ENCODE data around the gene CFAP57. TPM values are rescaled to one million over a fixed set of nuclear protein-coding genes. Genes with fewer than 3 reads are reported as not detected.
A peak's percentile ranks its signal among the peaks of the same experiment; 100 is the strongest.

Gene CFAP57
- total and polyA plus RNA-seq, 5 experiments from 2014 or later: 0.04 TPM; not detected in 4

- POLR2A ChIA-PET: no interaction called here
- DNase-seq (no peak), ATAC-seq (no peak)
- Mint-ChIP-seq H3K4me1 (peaks cover 3 to 13% (median 5%) of the 10 kb centered on the region in 4 donors), H3K36me3 (peaks cover 0 to 18% (median 3%) of the 10 kb centered on the region in 3 donors), H3K4me3 (no peak overlapping the region), H3K27ac (peak overlapping the region in 1 of 10 donors; percentile 45), H3K9me3 (peaks cover 0 to 16% (median 6%) of the 10 kb centered on the region in 9 donors), H3K27me3 (peaks cover 46 to 74% (median 60%) of the 10 kb centered on the region in 5 donors)
Observed at GRCh38 chr1:43144237-43144636, 27.9 kb upstream of the CFAP57 start.

GRCh38 chr1:43147625-43148327, 24.4 kb upstream of the CFAP57 start:
- Mint-ChIP-seq H3K9me3 (no peaks in the 10 kb centered on the region), H3K4me3 (peak overlapping the region in 8 of 10 donors; percentile 3 to 45 (median 38)), H3K36me3 (peaks cover 0 to 14% (median 0%) of the 10 kb centered on the region in 3 donors), H3K27me3 (peaks cover 51 to 78% (median 65%) of the 10 kb centered on the region in 5 donors), H3K4me1 (peaks cover 3 to 13% (median 6%) of the 10 kb centered on the region in 4 donors), H3K27ac (no peak overlapping the region)
- DNase-seq: peak in 7 of 10 donors; percentile 4 to 47 (median 15)
- POLR2A ChIA-PET: no interaction called here
- ATAC-seq: peak; percentile 52 to 59

DNA sequence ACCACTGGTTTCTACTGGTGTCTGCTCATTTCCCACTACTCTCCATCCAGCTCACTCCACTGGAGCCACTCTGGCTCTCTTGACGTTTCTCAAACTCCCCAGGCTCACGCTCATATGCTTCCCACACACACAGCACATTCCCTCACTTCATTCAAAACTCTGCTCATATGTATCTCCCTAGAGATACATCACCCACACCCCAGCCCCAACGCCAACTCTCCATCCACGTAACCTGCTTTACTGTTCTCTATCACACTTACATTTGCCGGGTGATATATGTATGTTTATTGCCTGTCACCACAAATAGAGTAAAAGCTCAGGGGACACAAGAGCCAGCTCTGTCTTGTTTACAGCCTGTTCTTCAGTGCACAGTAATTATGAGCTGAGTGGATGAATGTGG, 22.2 kb upstream of the CFAP57 start:
- DNase-seq (no peak), ATAC-seq (no peak)
- H3K27me3 Mint-ChIP-seq: peaks cover 36 to 57% (median 47%) of the 10 kb centered on the region in 5 donors
- H3K27ac Mint-ChIP-seq: no peak overlapping the region
- POLR2A ChIA-PET: no interaction called here
- H3K4me3 Mint-ChIP-seq: no peak overlapping the region
- peaks cover 3 to 13% (median 6%) of the 10 kb centered on the region in 4 donors for H3K4me1 Mint-ChIP-seq
- no peaks in the 10 kb centered on the region for H3K9me3 Mint-ChIP-seq
- H3K36me3 Mint-ChIP-seq: peaks cover 0 to 14% (median 0%) of the 10 kb centered on the region in 3 donors

DNA sequence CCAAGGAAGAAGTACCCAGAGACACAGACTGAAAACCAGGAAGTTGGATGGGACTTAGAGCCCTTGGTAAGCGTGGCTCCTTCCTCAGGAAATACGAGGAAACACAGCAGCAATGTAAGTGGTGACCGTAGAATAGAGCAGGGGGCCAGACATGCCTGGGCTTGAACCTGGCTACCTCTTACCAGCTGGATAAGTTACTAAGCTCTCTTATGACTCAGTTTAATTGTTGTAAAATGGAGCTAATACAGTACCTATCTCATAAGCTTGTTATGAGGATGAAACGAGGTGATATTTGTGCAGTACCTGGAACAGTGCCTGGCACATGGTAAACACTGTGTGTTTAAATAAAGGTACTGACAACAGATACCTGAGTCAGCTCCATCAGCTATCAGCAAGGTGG, 19.3 kb upstream of the CFAP57 start:
- no peak for ATAC-seq
- H3K4me3 Mint-ChIP-seq: no peak overlapping the region
- H3K27me3 Mint-ChIP-seq: peaks cover 20 to 46% (median 31%) of the 10 kb centered on the region in 5 donors
- peaks cover 0 to 6% (median 0%) of the 10 kb centered on the region in 3 donors for H3K36me3 Mint-ChIP-seq
- POLR2A ChIA-PET: no interaction called here
- H3K4me1 Mint-ChIP-seq: peaks cover 3 to 7% (median 6%) of the 10 kb centered on the region in 4 donors
- no peak for DNase-seq
- no peak overlapping the region for H3K27ac Mint-ChIP-seq
- H3K9me3 Mint-ChIP-seq: no peaks in the 10 kb centered on the region

DNA sequence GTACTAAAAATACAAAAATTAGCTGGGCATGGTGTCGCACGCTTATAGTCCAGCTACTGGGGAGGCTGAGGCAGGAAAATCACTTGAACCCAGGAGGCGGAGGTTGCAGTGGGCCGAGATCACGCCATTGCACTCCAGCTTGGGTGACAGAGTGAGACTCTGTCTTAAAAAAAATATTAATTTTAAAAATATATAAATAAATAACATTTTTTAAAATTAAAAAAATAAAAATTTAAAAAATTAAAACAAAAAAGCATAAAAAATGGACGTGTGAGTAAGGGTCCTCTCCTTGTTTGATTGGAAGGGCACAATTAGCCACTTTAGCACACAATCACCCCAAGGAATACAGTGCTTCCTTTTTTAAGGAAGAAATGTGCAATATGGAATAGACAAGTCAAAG, 18.7 kb upstream of the CFAP57 start:
- no peak for DNase-seq
- H3K36me3 Mint-ChIP-seq: peaks cover 0 to 5% (median 0%) of the 10 kb centered on the region in 3 donors
- no peak overlapping the region for H3K4me3 Mint-ChIP-seq
- peaks cover 2 to 5% (median 4%) of the 10 kb centered on the region in 4 donors for H3K4me1 Mint-ChIP-seq
- H3K27ac Mint-ChIP-seq: no peak overlapping the region
- POLR2A ChIA-PET: no interaction called here
- H3K27me3 Mint-ChIP-seq: peaks cover 18 to 43% (median 28%) of the 10 kb centered on the region in 5 donors
- ATAC-seq: no peak
- no peaks in the 10 kb centered on the region for H3K9me3 Mint-ChIP-seq

- Mint-ChIP-seq H3K36me3 (no peaks in the 10 kb centered on the region), H3K27ac (no peak overlapping the region), H3K27me3 (peaks cover 6 to 17% (median 10%) of the 10 kb centered on the region in 5 donors), H3K4me1 (peaks cover 0 to 5% (median 0%) of the 10 kb centered on the region in 4 donors), H3K4me3 (no peak overlapping the region), H3K9me3 (no peaks in the 10 kb centered on the region)
- DNase-seq (no peak), ATAC-seq (no peak)
- POLR2A ChIA-PET: no interaction called here
Observed at GRCh38 chr1:43156026-43156425, 16.1 kb upstream of the CFAP57 start.

- Mint-ChIP-seq H3K4me1 (peaks cover 7 to 17% (median 10%) of the 10 kb centered on the region in 4 donors), H3K9me3 (no peaks in the 10 kb centered on the region), H3K27me3 (no peaks in the 10 kb centered on the region), H3K27ac (peak overlapping the region in 3 of 10 donors; percentile 7 to 61 (median 32)), H3K4me3 (no peak overlapping the region), H3K36me3 (peaks cover 5 to 72% (median 13%) of the 10 kb centered on the region in 3 donors)
- no peak for ATAC-seq
- no peak for DNase-seq
- POLR2A ChIA-PET: no interaction called here
Observed at GRCh38 chr1:43165162-43165561, 7.0 kb upstream of the CFAP57 start.

DNA sequence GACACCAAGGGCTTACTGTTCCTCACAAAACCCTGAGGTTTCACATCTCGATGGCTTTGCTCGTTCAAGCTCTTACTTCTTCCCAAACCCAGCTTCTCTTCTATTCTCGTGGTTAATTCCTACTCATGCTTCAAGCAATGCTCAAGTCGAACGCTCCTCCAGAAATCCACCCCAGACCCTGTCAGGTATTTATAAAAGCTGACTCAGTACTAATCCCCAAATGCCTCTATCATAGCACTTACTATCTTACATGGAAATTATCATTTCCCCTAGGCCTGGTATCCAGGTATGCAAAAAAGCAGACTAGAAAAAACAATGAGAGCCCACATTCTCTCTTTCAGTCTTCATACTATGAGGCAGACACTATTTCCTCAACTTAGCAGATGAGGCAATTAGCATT, 6.4 kb upstream of the CFAP57 start:
- H3K4me3 Mint-ChIP-seq: no peak overlapping the region
- peaks cover 10 to 23% (median 13%) of the 10 kb centered on the region in 4 donors for H3K4me1 Mint-ChIP-seq
- DNase-seq: no peak
- H3K27ac Mint-ChIP-seq: peak overlapping the region in 5 of 10 donors; percentile 1 to 32 (median 8)
- no peaks in the 10 kb centered on the region for H3K9me3 Mint-ChIP-seq
- H3K27me3 Mint-ChIP-seq: no peaks in the 10 kb centered on the region
- POLR2A ChIA-PET: no interaction called here
- H3K36me3 Mint-ChIP-seq: peaks cover 5 to 77% (median 13%) of the 10 kb centered on the region in 3 donors
- ATAC-seq: no peak

- Mint-ChIP-seq H3K9me3 (no peaks in the 10 kb centered on the region), H3K36me3 (peaks cover 5 to 41% (median 5%) of the 10 kb centered on the region in 3 donors), H3K27ac (peak overlapping the region in 9 of 10 donors; percentile 6 to 98 (median 97)), H3K27me3 (peaks cover 5 to 17% (median 12%) of the 10 kb centered on the region in 5 donors), H3K4me3 (peak overlapping the region; percentile 96 to 100 (median 98)), H3K4me1 (peaks cover 11 to 40% (median 35%) of the 10 kb centered on the region in 4 donors)
- ATAC-seq: no peak
- no peak for DNase-seq
- POLR2A ChIA-PET: interaction anchor here (0.7 to 2.2 kb wide), 7 partner anchors 187 to 714 kb away, joined by 3 to 7 read pairs (median 4); partner anchors contain the start of genes C1orf50, CDC20, HYI and KDM4A
Observed at GRCh38 chr1:43171312-43171875, 736 bp upstream of the CFAP57 start.

GRCh38 chr1:43172527-43172972, 420 bp downstream of the CFAP57 start:
- peak in 6 of 10 donors; percentile 72 to 94 (median 78) for DNase-seq
- peaks cover 15 to 28% (median 22%) of the 10 kb centered on the region in 5 donors for H3K27me3 Mint-ChIP-seq
- POLR2A ChIA-PET: interaction anchor here (1.1 to 2.2 kb wide), 5 partner anchors 186 to 477 kb away, joined by 3 to 7 read pairs (median 4); partner anchors contain the start of genes C1orf50, CDC20, KDM4A and P3H1
- H3K4me3 Mint-ChIP-seq: peak overlapping the region; percentile 96 to 100 (median 98)
- H3K36me3 Mint-ChIP-seq: peaks cover 0 to 30% (median 0%) of the 10 kb centered on the region in 3 donors
- H3K9me3 Mint-ChIP-seq: no peaks in the 10 kb centered on the region
- H3K27ac Mint-ChIP-seq: peak overlapping the region in 9 of 10 donors; percentile 93 to 98 (median 97)
- peak; percentile 80 to 81 for ATAC-seq
- H3K4me1 Mint-ChIP-seq: peaks cover 11 to 40% (median 35%) of the 10 kb centered on the region in 4 donors

DNA sequence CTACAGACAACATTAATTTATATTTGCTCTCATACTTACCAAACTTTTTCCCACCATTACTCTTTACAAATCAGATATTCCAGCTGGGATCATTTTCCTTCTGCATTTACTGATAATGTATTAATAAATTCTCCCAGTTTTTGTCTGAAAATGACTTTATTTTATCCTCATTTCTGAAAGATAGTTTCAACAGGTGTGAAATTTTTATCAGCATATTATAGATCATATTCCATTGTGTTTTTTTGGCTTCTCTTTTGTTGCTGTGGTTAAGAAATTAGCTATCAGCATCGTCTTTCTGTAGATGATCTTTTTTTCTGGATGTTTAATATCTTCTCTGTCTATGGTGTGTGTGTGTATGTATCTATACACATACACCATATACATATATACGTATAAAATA, 2.7 kb downstream of the CFAP57 start:
- Mint-ChIP-seq H3K36me3 (peaks cover 0 to 7% (median 0%) of the 10 kb centered on the region in 3 donors), H3K9me3 (no peaks in the 10 kb centered on the region)
- POLR2A ChIA-PET: no interaction called here

DNA sequence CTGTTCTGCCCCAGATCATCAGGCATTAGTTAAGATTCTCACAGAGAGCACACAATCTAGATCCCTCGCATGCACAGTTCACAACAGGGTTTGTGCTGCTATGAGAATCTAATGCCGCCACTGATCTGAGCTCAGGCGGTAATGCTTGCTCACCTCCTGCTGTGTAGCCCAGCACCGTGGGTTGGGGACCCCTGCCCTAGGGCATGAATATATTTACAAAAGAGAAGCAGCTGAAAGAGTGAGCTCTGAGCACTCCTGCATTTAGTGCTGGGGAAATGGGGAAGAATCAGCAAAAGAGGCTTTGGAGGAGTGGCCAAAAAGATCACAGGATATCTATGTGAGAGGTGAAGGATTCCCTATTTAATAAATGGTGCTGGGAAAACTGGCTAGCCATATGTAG, 5.6 kb downstream of the CFAP57 start:
- no peaks in the 10 kb centered on the region for H3K36me3 Mint-ChIP-seq
- DNase-seq (no peak), ATAC-seq (no peak)
- no peak overlapping the region for H3K27ac Mint-ChIP-seq
- no peaks in the 10 kb centered on the region for H3K9me3 Mint-ChIP-seq
- POLR2A ChIA-PET: no interaction called here
- peaks cover 0 to 7% (median 5%) of the 10 kb centered on the region in 4 donors for H3K4me1 Mint-ChIP-seq
- peaks cover 17 to 31% (median 25%) of the 10 kb centered on the region in 5 donors for H3K27me3 Mint-ChIP-seq
- H3K4me3 Mint-ChIP-seq: no peak overlapping the region

More for the DNA sequence above, 2.7 kb downstream of the CFAP57 start:
- Mint-ChIP-seq H3K27ac (no peak overlapping the region), H3K27me3 (peaks cover 17 to 31% (median 25%) of the 10 kb centered on the region in 5 donors), H3K4me1 (peaks cover 7 to 33% (median 31%) of the 10 kb centered on the region in 4 donors), H3K4me3 (no peak overlapping the region)
- DNase-seq: no peak
- no peak for ATAC-seq

GRCh38 chr1:43184388-43184787, 12.3 kb downstream of the CFAP57 start:
- H3K27ac Mint-ChIP-seq: no peak overlapping the region
- H3K4me3 Mint-ChIP-seq: no peak overlapping the region
- POLR2A ChIA-PET: no interaction called here
- ATAC-seq: no peak
- peaks cover 2 to 11% (median 5%) of the 10 kb centered on the region in 5 donors for H3K27me3 Mint-ChIP-seq
- H3K9me3 Mint-ChIP-seq: peaks cover 0 to 5% (median 0%) of the 10 kb centered on the region in 9 donors
- no peaks in the 10 kb centered on the region for H3K4me1 Mint-ChIP-seq
- DNase-seq: no peak
- H3K36me3 Mint-ChIP-seq: peaks cover 0 to under 1% (median 0%) of the 10 kb centered on the region in 3 donors
